ENCODE data around the gene SERPINA1. TPM values are rescaled to one million over a fixed set of nuclear protein-coding genes. Genes with fewer than 3 reads are reported as not detected.

Gene SERPINA1
- total and polyA plus RNA-seq, 2 of the 13 experiments (the other 11 are each of a cell fraction or from before 2014, with no cell fraction given): 3,266 to 11,015 TPM

DNA sequence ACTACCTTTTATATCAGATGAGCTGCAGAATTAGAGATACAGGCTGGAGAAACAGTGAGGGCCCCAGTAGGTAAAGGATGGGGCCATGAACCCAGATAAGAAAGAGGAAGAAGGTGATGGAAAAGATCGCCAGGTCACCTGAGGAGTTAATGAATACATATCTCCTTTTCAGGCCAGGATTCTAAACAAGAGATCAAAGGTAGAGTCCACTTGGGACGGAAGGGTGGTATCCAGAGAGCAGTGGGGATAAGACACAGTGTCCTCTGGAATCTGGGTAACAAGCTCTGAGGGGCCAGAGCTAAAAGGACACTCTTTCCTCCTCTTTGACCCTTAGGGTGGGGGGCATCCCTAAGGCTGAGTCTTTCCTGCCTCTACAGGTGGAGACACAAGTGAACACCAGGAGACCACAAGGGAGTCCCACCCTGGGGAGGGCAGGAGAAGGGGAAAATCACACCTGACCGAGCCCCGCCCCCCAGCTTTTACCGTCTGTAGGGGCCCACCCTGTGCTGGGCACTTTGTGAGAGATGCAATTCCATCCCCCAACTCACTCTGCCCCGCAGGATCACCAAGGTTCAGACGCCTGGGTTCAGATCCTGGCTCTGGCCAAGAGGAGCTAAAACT, 27.3 kb downstream of the SERPINA1 start (continued):
- TF ChIP-seq, protein P1, sequence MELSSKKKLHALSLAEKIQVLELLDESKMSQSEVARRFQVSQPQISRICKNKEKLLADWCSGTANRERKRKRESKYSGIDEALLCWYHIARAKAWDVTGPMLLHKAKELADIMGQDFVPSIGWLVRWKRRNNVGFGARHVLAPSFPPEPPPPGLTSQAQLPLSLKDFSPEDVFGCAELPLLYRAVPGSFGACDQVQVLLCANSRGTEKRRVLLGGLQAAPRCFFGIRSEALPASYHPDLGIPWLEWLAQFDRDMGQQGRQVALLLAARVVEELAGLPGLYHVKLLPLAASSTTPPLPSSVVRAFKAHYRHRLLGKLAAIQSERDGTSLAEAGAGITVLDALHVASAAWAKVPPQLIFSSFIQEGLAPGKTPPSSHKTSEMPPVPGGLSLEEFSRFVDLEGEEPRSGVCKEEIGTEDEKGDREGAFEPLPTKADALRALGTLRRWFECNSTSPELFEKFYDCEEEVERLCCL (CRISPR knock-in tag; IDR thresholded peaks at IDR 0.05; ENCODE audit: borderline replicate concordance): no peak
- no peak for TF ChIP-seq ZFYVE20 (CRISPR knock-in tag; IDR thresholded peaks at IDR 0.05; ENCODE audit: borderline replicate concordance, low read depth)
- no peak for TF ChIP-seq PHF20 (CRISPR knock-in tag; IDR thresholded peaks at IDR 0.05)
- no peak for TF ChIP-seq SIN3B (IDR thresholded peaks at IDR 0.05; ENCODE audit: low read length)
- no peak for TF ChIP-seq PAF1 (CRISPR knock-in tag; IDR thresholded peaks at IDR 0.05)
- TF ChIP-seq, protein P2, sequence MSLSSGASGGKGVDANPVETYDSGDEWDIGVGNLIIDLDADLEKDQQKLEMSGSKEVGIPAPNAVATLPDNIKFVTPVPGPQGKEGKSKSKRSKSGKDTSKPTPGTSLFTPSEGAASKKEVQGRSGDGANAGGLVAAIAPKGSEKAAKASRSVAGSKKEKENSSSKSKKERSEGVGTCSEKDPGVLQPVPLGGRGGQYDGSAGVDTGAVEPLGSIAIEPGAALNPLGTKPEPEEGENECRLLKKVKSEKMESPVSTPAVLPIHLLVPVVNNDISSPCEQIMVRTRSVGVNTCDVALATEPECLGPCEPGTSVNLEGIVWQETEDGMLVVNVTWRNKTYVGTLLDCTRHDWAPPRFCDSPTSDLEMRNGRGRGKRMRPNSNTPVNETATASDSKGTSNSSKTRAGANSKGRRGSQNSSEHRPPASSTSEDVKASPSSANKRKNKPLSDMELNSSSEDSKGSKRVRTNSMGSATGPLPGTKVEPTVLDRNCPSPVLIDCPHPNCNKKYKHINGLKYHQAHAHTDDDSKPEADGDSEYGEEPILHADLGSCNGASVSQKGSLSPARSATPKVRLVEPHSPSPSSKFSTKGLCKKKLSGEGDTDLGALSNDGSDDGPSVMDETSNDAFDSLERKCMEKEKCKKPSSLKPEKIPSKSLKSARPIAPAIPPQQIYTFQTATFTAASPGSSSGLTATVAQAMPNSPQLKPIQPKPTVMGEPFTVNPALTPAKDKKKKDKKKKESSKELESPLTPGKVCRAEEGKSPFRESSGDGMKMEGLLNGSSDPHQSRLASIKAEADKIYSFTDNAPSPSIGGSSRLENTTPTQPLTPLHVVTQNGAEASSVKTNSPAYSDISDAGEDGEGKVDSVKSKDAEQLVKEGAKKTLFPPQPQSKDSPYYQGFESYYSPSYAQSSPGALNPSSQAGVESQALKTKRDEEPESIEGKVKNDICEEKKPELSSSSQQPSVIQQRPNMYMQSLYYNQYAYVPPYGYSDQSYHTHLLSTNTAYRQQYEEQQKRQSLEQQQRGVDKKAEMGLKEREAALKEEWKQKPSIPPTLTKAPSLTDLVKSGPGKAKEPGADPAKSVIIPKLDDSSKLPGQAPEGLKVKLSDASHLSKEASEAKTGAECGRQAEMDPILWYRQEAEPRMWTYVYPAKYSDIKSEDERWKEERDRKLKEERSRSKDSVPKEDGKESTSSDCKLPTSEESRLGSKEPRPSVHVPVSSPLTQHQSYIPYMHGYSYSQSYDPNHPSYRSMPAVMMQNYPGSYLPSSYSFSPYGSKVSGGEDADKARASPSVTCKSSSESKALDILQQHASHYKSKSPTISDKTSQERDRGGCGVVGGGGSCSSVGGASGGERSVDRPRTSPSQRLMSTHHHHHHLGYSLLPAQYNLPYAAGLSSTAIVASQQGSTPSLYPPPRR (CRISPR knock-in tag; IDR thresholded peaks at IDR 0.05; ENCODE audit: borderline replicate concordance): peak; percentile 60; the same call in 1 of the 2 replicates
- no peak for TF ChIP-seq GPN1 (CRISPR knock-in tag; IDR thresholded peaks at IDR 0.05; ENCODE audit: borderline replicate concordance)
- no peak for TF ChIP-seq SOX6 (IDR thresholded peaks at IDR 0.05)
- peak; percentile 82 for TF ChIP-seq SOX6 (CRISPR knock-in tag; IDR thresholded peaks at IDR 0.05)
- TF ChIP-seq ZNF839 (CRISPR knock-in tag; IDR thresholded peaks at IDR 0.05; ENCODE audit: borderline replicate concordance): no peak
- TF ChIP-seq SAFB2 (CRISPR knock-in tag; IDR thresholded peaks at IDR 0.05; ENCODE audit: borderline replicate concordance, low read depth): no peak
- TF ChIP-seq ZNF224 (CRISPR knock-in tag; IDR thresholded peaks at IDR 0.05): no peak
- TF ChIP-seq NR2F2 (IDR thresholded peaks at IDR 0.05; ENCODE audit: borderline replicate concordance, low read depth): peak; percentile 94
- TF ChIP-seq, protein P3, sequence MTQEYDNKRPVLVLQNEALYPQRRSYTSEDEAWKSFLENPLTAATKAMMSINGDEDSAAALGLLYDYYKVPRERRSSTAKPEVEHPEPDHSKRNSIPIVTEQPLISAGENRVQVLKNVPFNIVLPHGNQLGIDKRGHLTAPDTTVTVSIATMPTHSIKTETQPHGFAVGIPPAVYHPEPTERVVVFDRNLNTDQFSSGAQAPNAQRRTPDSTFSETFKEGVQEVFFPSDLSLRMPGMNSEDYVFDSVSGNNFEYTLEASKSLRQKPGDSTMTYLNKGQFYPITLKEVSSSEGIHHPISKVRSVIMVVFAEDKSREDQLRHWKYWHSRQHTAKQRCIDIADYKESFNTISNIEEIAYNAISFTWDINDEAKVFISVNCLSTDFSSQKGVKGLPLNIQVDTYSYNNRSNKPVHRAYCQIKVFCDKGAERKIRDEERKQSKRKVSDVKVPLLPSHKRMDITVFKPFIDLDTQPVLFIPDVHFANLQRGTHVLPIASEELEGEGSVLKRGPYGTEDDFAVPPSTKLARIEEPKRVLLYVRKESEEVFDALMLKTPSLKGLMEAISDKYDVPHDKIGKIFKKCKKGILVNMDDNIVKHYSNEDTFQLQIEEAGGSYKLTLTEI (CRISPR knock-in tag; conservative IDR thresholded peaks at IDR 0.05): no peak
- peak; percentile 61; the same call in 1 of the 2 replicates for TF ChIP-seq ZNF264 (CRISPR knock-in tag; IDR thresholded peaks at IDR 0.05)
- TF ChIP-seq MBNL3 (CRISPR knock-in tag; conservative IDR thresholded peaks at IDR 0.05): no peak
- TF ChIP-seq POLR2A (IDR thresholded peaks at IDR 0.05; ENCODE audit: insufficient read depth in 1 of 2, low read depth in 2 of 2, low read length in 2 of 2): no peak
- no peak for TF ChIP-seq ZNF746 (CRISPR knock-in tag; IDR thresholded peaks at IDR 0.05)
- no peak for TF ChIP-seq FLYWCH1 (CRISPR knock-in tag; IDR thresholded peaks at IDR 0.05)
- TF ChIP-seq, protein P4, sequence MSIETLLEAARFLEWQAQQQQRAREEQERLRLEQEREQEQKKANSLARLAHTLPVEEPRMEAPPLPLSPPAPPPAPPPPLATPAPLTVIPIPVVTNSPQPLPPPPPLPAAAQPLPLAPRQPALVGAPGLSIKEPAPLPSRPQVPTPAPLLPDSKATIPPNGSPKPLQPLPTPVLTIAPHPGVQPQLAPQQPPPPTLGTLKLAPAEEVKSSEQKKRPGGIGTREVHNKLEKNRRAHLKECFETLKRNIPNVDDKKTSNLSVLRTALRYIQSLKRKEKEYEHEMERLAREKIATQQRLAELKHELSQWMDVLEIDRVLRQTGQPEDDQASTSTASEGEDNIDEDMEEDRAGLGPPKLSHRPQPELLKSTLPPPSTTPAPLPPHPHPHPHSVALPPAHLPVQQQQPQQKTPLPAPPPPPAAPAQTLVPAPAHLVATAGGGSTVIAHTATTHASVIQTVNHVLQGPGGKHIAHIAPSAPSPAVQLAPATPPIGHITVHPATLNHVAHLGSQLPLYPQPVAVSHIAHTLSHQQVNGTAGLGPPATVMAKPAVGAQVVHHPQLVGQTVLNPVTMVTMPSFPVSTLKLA (IDR thresholded peaks at IDR 0.05): no peak
